A549 (cell line): ENCODE results near the gene RRP15.

Experiments used
- CTCF ChIP-seq: fragments of >200 bp; sonication (Bioruptor Twin); formaldehyde crosslinking; IDR thresholded peaks from 3 replicates; pipeline ENCODE4 v1.5.1; 2016
- JUNB ChIP-seq: fragments of >200 bp; sonication (Bioruptor Twin); formaldehyde crosslinking; IDR thresholded peaks from 2 replicates; pipeline ENCODE4 v1.6.1; 2016
- MAX ChIP-seq: IDR thresholded peaks from 2 replicates; pipeline ENCODE4 v1.6.1; 2012
- POLR2A ChIP-seq: IDR thresholded peaks from 2 replicates; pipeline ENCODE4 v1.6.1; 2012; ENCODE audit warnings: mild to moderate bottlenecking, low read length
- TF ChIP-seq, protein P1 (sequence below): IDR thresholded peaks from 2 replicates; pipeline ENCODE4 v1.6.1; 2012
- TF ChIP-seq, protein P2 (sequence below): fragments of 450-650 bp; IDR thresholded peaks from 2 replicates; pipeline ENCODE4 v1.6.1; 2014; ENCODE audit warnings: antibody characterized with exemption

DNA sequence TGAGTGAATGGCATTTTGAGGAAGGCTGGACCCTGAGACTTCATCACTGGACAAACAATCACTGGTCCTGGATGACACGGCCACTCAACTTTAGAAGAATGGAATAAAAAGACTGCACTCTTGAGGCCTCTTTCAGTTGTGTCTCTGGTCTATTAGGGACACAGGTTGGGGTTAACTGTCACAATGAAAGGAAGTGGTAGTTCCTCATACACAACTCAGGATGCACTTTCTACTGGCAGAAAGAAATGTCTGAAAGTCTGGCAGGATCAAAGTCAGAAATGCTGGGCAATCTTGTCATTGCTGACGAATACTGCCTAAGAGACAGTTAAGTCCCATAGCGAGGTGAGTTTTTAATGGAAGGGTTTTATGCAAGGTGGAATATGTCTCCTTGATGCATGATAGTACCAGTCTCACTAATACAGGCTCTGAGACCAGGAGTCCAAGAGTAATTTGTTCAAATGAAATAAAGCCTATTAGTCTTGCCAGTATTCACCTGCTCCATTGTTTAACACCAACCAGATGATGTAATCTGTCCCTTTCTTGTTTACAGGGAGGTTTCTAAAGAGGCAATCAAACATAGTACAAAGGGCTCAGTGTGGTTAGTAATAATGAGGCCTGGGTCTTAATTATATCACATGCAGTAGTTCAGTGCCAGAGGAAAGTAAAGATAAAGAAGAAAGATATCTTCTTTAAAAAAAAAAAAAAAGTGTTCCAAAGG is 11.2 kb upstream of the RRP15 start:
- TF ChIP-seq CTCF (no peak), MAX (no peak), JUNB (no peak), POLR2A (no peak)
- TF ChIP-seq, protein P1, sequence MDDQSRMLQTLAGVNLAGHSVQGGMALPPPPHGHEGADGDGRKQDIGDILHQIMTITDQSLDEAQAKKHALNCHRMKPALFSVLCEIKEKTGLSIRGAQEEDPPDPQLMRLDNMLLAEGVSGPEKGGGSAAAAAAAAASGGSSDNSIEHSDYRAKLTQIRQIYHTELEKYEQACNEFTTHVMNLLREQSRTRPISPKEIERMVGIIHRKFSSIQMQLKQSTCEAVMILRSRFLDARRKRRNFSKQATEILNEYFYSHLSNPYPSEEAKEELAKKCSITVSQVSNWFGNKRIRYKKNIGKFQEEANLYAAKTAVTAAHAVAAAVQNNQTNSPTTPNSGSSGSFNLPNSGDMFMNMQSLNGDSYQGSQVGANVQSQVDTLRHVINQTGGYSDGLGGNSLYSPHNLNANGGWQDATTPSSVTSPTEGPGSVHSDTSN = no peak
- TF ChIP-seq, protein P2, sequence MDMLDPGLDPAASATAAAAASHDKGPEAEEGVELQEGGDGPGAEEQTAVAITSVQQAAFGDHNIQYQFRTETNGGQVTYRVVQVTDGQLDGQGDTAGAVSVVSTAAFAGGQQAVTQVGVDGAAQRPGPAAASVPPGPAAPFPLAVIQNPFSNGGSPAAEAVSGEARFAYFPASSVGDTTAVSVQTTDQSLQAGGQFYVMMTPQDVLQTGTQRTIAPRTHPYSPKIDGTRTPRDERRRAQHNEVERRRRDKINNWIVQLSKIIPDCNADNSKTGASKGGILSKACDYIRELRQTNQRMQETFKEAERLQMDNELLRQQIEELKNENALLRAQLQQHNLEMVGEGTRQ = no peak
